Measurements from ENCODE around the gene CDK19. TPM values are rescaled to one million over a fixed set of nuclear protein-coding genes. Genes with fewer than 3 reads are reported as not detected.

The CDK19 gene
- total RNA-seq, 1 experiment from 2014 or later, result 11.7 TPM

DNA sequence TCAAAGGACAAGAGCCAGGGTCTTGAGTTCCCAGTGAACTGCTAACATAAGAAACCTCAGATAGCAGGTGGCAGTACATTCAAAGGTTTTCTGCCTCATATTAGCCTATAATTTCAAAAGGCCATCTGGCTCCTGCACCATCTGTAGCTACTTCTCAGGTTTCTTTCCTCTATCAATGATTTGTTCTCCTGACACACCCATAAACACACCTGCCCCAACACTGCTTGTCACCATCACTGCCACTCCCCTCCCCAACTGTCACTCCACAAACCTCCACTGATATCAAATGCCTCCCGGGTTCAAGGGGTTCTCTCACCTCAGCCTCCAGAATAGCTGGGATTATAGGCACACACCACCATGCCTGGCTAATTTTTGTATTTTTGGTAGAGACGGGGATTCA, 186.1 kb downstream of the CDK19 start (continued):
- TF ChIP-seq NR2C2 (CRISPR knock-in tag; IDR thresholded peaks at IDR 0.05) (no peak), ZNF281 (CRISPR knock-in tag; IDR thresholded peaks at IDR 0.05) (no peak)
- TF ChIP-seq, protein P1, sequence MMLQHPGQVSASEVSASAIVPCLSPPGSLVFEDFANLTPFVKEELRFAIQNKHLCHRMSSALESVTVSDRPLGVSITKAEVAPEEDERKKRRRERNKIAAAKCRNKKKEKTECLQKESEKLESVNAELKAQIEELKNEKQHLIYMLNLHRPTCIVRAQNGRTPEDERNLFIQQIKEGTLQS (CRISPR knock-in tag; conservative IDR thresholded peaks at IDR 0.05), result no peak

DNA sequence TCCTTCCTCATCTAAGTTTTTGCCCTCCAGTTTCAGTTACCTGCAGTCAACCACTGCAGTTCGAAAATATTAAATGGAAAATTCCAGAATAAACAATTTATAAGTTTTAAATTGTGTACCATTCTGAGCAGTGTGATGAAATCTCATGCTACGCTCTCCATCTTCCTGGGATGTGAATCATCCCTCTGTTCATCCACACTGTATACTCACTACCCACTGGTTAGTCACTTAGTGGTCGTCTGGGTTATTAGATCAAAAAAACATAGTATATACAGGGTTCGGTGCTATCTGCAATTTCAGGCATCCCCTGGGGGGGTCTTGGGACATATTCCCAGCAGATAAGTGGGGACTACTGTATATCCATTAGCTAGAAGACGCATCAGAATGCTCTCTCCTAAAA, 186.9 kb downstream of the CDK19 start:
- no peaks in the 10 kb centered on the region for H3K9me3 Mint-ChIP-seq
- POLR2A ChIA-PET, result no interaction called here
- no peaks in the 10 kb centered on the region for H3K27me3 Mint-ChIP-seq (ENCODE audit: low read depth)
- H3K4me3 Mint-ChIP-seq, result no peak overlapping the region
- TF ChIP-seq FOXK1 (CRISPR knock-in tag; IDR thresholded peaks at IDR 0.05), result no peak
- TF ChIP-seq TEAD4 (CRISPR knock-in tag; IDR thresholded peaks at IDR 0.05), result no peak
- no peak for TF ChIP-seq PRRX2 (CRISPR knock-in tag; IDR thresholded peaks at IDR 0.05)
- TF ChIP-seq ZBTB21 (CRISPR knock-in tag; IDR thresholded peaks at IDR 0.05; ENCODE audit: borderline replicate concordance), result no peak
- no peak for TF ChIP-seq TEAD1 (CRISPR knock-in tag; IDR thresholded peaks at IDR 0.05)
- no peak for TF ChIP-seq MLX (CRISPR knock-in tag; IDR thresholded peaks at IDR 0.05)
- TF ChIP-seq MXD4 (CRISPR knock-in tag; IDR thresholded peaks at IDR 0.05; ENCODE audit: borderline replicate concordance), result no peak
- no peak for TF ChIP-seq SMAD3 (CRISPR knock-in tag; IDR thresholded peaks at IDR 0.05; ENCODE audit: borderline replicate concordance)
- TF ChIP-seq PREB (CRISPR knock-in tag; IDR thresholded peaks at IDR 0.05; ENCODE audit: borderline replicate concordance), result no peak
- no peak for TF ChIP-seq ARID4B (CRISPR knock-in tag; IDR thresholded peaks at IDR 0.05; ENCODE audit: borderline replicate concordance)
- TF ChIP-seq, protein P2, sequence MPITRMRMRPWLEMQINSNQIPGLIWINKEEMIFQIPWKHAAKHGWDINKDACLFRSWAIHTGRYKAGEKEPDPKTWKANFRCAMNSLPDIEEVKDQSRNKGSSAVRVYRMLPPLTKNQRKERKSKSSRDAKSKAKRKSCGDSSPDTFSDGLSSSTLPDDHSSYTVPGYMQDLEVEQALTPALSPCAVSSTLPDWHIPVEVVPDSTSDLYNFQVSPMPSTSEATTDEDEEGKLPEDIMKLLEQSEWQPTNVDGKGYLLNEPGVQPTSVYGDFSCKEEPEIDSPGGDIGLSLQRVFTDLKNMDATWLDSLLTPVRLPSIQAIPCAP (CRISPR knock-in tag; IDR thresholded peaks at IDR 0.05), result no peak
- TF ChIP-seq ZNF532 (CRISPR knock-in tag; IDR thresholded peaks at IDR 0.05; ENCODE audit: borderline replicate concordance), result no peak
- no peak for TF ChIP-seq SMAD4 (CRISPR knock-in tag; IDR thresholded peaks at IDR 0.05)
- TF ChIP-seq CREB1 (CRISPR knock-in tag; IDR thresholded peaks at IDR 0.05), result no peak
- no peak for TF ChIP-seq NR1H2 (CRISPR knock-in tag; IDR thresholded peaks at IDR 0.05)
- TF ChIP-seq ZNF423 (CRISPR knock-in tag; IDR thresholded peaks at IDR 0.05), result no peak
- TF ChIP-seq NR2C2 (CRISPR knock-in tag; IDR thresholded peaks at IDR 0.05), result no peak
- no peak for TF ChIP-seq MYBL2 (CRISPR knock-in tag; IDR thresholded peaks at IDR 0.05)
- DNase-seq (ENCODE audit: low spot score) (no peak), ATAC-seq (no peak)
- no peaks in the 10 kb centered on the region for H3K4me1 Mint-ChIP-seq
- H3K36me3 Mint-ChIP-seq, result no peaks in the 10 kb centered on the region
- no peak overlapping the region for H3K27ac Mint-ChIP-seq
- CTCF ChIA-PET, result no interaction called here

Data from WTC11 (cell line).